Activated CD8-positive, alpha-beta T cell treated with anti-CD3 and anti-CD28 coated beads for 36 hours (primary cell): ENCODE data around the gene PCDH15. TPM values are rescaled to one million over a fixed set of nuclear protein-coding genes. Genes with fewer than 3 reads are reported as not detected.

ENCODE experiments used
- ATAC-seq: fragments of 200-7000 bp; cut with Tn5 transposase; one replicate; pipeline ENCODE4 v1.10.0; 2021; ENCODE audit warnings: mild to moderate bottlenecking, moderate library complexity
- CTCF ChIA-PET: fragments of 350-600 bp; sonication (Branson Sonifier 250); formaldehyde crosslinking; loops from one replicate; lab custom pipeline; 2021; ENCODE audit warnings: antibody characterized with exemption; lab: Charles Lee
- POLR2A ChIA-PET: fragments of 350-600 bp; sonication (Branson Sonifier 250); formaldehyde crosslinking; loops from one replicate; lab custom pipeline; 2021; ENCODE audit warnings: antibody characterized with exemption; lab: Charles Lee
- DNase-seq: peaks from one replicate; pipeline ENCODE4 v3.0.0-alpha.2; 2020
- H3K27ac Mint-ChIP-seq: one replicate; pipeline ENCODE4 v1.8.0; 2021; ENCODE audit warnings: mild to moderate bottlenecking, mixed read lengths
- H3K27me3 Mint-ChIP-seq: one replicate; pipeline ENCODE4 v1.8.0; 2021; ENCODE audit warnings: mixed read lengths
- H3K36me3 Mint-ChIP-seq: one replicate; pipeline ENCODE4 v1.8.0; 2021; ENCODE audit warnings: low read depth, mixed read lengths
- H3K4me1 Mint-ChIP-seq: one replicate; pipeline ENCODE4 v1.8.0; 2021; ENCODE audit warnings: low read depth, mixed read lengths
- H3K4me3 Mint-ChIP-seq: one replicate; pipeline ENCODE4 v1.8.0; 2021; ENCODE audit warnings: mild to moderate bottlenecking, moderate library complexity, mixed read lengths
- H3K9me3 Mint-ChIP-seq: one replicate; pipeline ENCODE4 v1.8.0; 2021; ENCODE audit warnings: mixed read lengths
- CTCF ChIP-seq: fragments of 200-600 bp; IDR thresholded peaks from one replicate; pipeline ENCODE4 v1.8.0; 2022; ENCODE audit warnings: antibody characterized with exemption, mild to moderate bottlenecking
- intact Hi-C: fragments of 100-400 bp; cut with micrococcal nuclease; formaldehyde crosslinking; loops from one replicate; pipeline ENCODE4 v1.10.0; 2022
- total RNA-seq, 2 experiments: library from RNA; stranded (reverse); gene quantifications; one replicate each; pipeline ENCODE4 v1.2.3, GENCODE V29; 2021

Gene PCDH15
- total RNA-seq, 2 experiments from 2014 or later = not detected

- ChIA-PET POLR2A (no interaction called here), CTCF (no interaction called here)
- intact Hi-C loops = no loop called here
- Mint-ChIP-seq H3K9me3 (peaks cover 6% of the 10 kb centered on the region), H3K4me3 (no peak overlapping the region), H3K4me1 (no peaks in the 10 kb centered on the region), H3K27me3 (no peaks in the 10 kb centered on the region), H3K36me3 (no peaks in the 10 kb centered on the region), H3K27ac (no peak overlapping the region)
- no peak for TF ChIP-seq CTCF
- DNase-seq (no peak), ATAC-seq (no peak)
Observed at GRCh38 chr10:54826994-54827560, 26.0 kb upstream of the PCDH15 start.

- no peak overlapping the region for H3K27ac Mint-ChIP-seq
- no peaks in the 10 kb centered on the region for H3K4me1 Mint-ChIP-seq
- H3K27me3 Mint-ChIP-seq = no peaks in the 10 kb centered on the region
- DNase-seq = no peak
- no peak for TF ChIP-seq CTCF
- H3K4me3 Mint-ChIP-seq = no peak overlapping the region
- ATAC-seq = no peak
- H3K9me3 Mint-ChIP-seq = peaks cover 9% of the 10 kb centered on the region
- no peaks in the 10 kb centered on the region for H3K36me3 Mint-ChIP-seq
- CTCF ChIA-PET = no interaction called here
- intact Hi-C loops = no loop called here
- POLR2A ChIA-PET = no interaction called here
Observed at GRCh38 chr10:54815583-54815982, 14.6 kb upstream of the PCDH15 start.

GRCh38 chr10:54808186-54808935 lies 7.3 kb upstream of the PCDH15 start:
- no peaks in the 10 kb centered on the region for H3K4me1 Mint-ChIP-seq
- TF ChIP-seq CTCF = no peak
- intact Hi-C loops = no loop called here
- ChIA-PET CTCF (no interaction called here), POLR2A (no interaction called here)
- H3K27ac Mint-ChIP-seq = no peak overlapping the region
- no peak overlapping the region for H3K4me3 Mint-ChIP-seq
- DNase-seq = no peak
- H3K27me3 Mint-ChIP-seq = no peaks in the 10 kb centered on the region
- no peak for ATAC-seq
- H3K36me3 Mint-ChIP-seq = no peaks in the 10 kb centered on the region
- peaks cover 5% of the 10 kb centered on the region for H3K9me3 Mint-ChIP-seq

- Mint-ChIP-seq H3K27ac (no peak overlapping the region), H3K36me3 (no peaks in the 10 kb centered on the region), H3K9me3 (peaks cover 5% of the 10 kb centered on the region), H3K4me3 (no peak overlapping the region), H3K4me1 (no peaks in the 10 kb centered on the region), H3K27me3 (no peaks in the 10 kb centered on the region)
- POLR2A ChIA-PET = no interaction called here
- no peak for TF ChIP-seq CTCF
- DNase-seq (no peak), ATAC-seq (no peak)
- intact Hi-C loops = no loop called here
- CTCF ChIA-PET = no interaction called here
Observed at GRCh38 chr10:54799506-54799905, 1.5 kb downstream of the PCDH15 start.

GRCh38 chr10:54797636-54798321 lies 3.3 kb downstream of the PCDH15 start:
- POLR2A ChIA-PET = no interaction called here
- H3K4me1 Mint-ChIP-seq = no peaks in the 10 kb centered on the region
- CTCF ChIA-PET = no interaction called here
- no peak overlapping the region for H3K4me3 Mint-ChIP-seq
- H3K9me3 Mint-ChIP-seq = peaks cover 4% of the 10 kb centered on the region
- ATAC-seq = no peak
- intact Hi-C loops = no loop called here
- no peak for DNase-seq
- TF ChIP-seq CTCF = no peak
- no peak overlapping the region for H3K27ac Mint-ChIP-seq
- H3K27me3 Mint-ChIP-seq = no peaks in the 10 kb centered on the region
- H3K36me3 Mint-ChIP-seq = no peaks in the 10 kb centered on the region
